ENCODE results near the gene NEUROD4. TPM values are rescaled to one million over a fixed set of nuclear protein-coding genes. Genes with fewer than 3 reads are reported as not detected.

The NEUROD4 gene, protein sequence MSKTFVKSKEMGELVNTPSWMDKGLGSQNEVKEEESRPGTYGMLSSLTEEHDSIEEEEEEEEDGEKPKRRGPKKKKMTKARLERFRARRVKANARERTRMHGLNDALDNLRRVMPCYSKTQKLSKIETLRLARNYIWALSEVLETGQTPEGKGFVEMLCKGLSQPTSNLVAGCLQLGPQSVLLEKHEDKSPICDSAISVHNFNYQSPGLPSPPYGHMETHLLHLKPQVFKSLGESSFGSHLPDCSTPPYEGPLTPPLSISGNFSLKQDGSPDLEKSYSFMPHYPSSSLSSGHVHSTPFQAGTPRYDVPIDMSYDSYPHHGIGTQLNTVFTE
- total RNA-seq: not detected

DNA sequence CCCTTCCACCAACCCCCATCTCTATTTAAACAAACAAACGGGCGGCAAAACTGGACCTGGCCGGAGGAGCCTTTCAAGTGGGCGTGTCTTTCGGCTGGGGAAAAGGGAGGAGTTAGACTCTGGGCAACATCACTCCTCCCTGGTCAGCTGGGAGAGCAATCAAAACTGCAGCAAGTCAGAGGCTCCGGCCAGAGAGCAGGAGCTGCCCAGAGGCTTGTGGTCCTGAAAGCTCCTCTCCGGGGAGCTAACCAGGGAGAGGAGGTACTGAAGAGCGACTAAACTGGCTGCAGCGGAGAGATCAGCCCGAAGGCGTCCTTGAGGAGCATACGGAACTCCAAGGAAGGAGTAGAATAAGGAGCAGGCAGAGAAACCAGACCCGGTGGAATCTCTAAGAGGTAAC, at the start of gene NEUROD4:
NEUROD4 (plus strand) TSS at position 191 of the 400 bp plus-strand sequence. CDS start 6,466 bp downstream, outside the sequence.

DNA sequence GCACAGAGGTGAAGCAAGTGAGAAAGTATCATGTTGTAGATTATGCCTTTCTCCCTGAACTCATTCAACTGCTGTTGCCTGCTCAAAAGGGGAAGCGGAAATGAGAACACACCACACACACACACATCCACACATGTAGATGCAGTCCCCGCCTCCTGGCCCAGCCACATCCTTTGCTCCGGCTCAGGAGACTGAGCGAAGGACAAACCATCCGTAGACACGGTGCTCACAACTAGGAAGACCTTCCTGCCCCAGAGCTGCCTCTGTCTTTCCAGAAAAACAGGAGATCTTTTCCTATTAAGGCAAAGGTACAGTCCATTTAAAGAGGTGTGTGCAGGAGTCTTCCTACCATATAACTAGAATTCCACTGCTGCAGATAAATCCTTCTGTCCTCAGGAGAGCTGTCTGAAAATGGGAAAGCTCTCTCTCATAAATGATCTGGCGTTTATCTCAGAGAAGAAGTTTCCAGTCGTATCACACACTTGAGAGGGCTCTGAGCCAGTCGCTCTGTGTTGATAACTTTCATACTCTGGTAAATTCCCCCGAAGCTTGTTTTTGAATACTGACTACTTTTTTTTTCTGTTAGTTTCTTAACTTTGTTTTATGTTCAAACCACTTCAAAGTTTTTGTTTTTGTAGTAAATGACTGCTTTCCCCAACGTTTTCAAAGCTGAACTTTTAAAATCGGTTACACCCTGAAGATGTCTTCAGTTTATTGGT, 35.0 kb upstream of the NEUROD4 start, which contains the start of gene TESPA1:
TESPA1 (minus strand) TSS at position 105 of the 719 bp plus-strand sequence. CDS start 10,200 bp downstream, outside the sequence.

Other genes starting within 250 kb of the NEUROD4 start
- gene MUCL1, start 165.5 kb upstream of the NEUROD4 start, total RNA-seq: not detected
- gene TESPA1, start 35.2 kb upstream of the NEUROD4 start, total RNA-seq: not detected
- gene OR9K2, start 106.4 kb downstream of the NEUROD4 start, total RNA-seq: not detected
- gene OR10A7, start 201.1 kb downstream of the NEUROD4 start, total RNA-seq: not detected
- under 1 TPM in 1 of 2 donors, not detected in 1; under 0.01 TPM for gene OR6C74, start 224.6 kb downstream of the NEUROD4 start, total RNA-seq